ENCODE results near the gene DNAJC2.

The DNAJC2 gene

DNA sequence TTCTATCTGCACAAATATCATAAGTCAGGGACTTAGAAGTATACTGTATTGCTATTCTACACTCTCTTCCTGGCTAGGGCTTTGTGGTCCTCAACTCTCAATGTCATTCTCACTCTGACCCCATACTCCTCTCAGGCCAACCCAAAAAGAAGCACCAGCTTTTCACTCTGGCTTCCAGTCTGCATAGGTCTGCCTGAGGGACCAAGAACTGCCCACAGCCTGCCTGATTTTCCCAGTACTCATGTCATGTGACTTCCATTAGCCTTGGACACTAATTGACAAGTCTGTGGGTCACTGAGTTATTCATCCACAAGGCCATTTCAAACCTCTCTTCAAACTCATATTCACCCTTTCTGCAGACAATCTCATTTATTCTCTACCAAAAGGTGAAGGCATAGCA lies 27.6 kb downstream of the DNAJC2 start:
- H3K79me1 ChIP-seq (ENCODE audit: low read depth, low read length): no peaks in the 10 kb centered on the region
- no peak overlapping the region for H3K9ac ChIP-seq (ENCODE audit: low read depth, low read length, poor library complexity)
- no peaks in the 10 kb centered on the region for H3K4me1 ChIP-seq (ENCODE audit: control insufficient read depth in 2 of 2, insufficient read depth in 1 of 2, low read depth in 1 of 2, low read length in 2 of 2)
- H3K36me3 ChIP-seq (replicated peaks in 1 of 2; ENCODE audit: control insufficient read depth in 2 of 2, insufficient read depth in 2 of 2, low read length in 2 of 2): peaks cover 31 to 97% of the 10 kb centered on the region in 2 donors
- no peaks in the 10 kb centered on the region for H3K9me3 ChIP-seq (replicated peaks in 1 of 2; ENCODE audit: control insufficient read depth in 2 of 2, insufficient read depth in 1 of 2, low read depth in 1 of 2, low read length in 2 of 2)
- H3K27me3 ChIP-seq (ENCODE audit: control insufficient read depth in 3 of 3, insufficient read depth in 3 of 3, low read depth in 1 of 3, low read length in 3 of 3): no peaks in the 10 kb centered on the region
- H3K27ac ChIP-seq (replicated peaks; ENCODE audit: low read length): no peak overlapping the region
- H3K4ac ChIP-seq (ENCODE audit: low read length): no peak overlapping the region
- H3K4me2 ChIP-seq (ENCODE audit: insufficient read depth, low read length, poor library complexity, severe bottlenecking): no peak overlapping the region
- no peak overlapping the region for H2BK5ac ChIP-seq (ENCODE audit: low read length)
- no peak overlapping the region for H3K18ac ChIP-seq (ENCODE audit: low read length)
- H2BK12ac ChIP-seq (ENCODE audit: low read length): no peak overlapping the region
- H3K4me3 ChIP-seq (ENCODE audit: low read length in 2 of 2): no peak overlapping the region
- H2BK120ac ChIP-seq (ENCODE audit: low read depth, low read length): no peak overlapping the region
- H2BK15ac ChIP-seq (ENCODE audit: low read length): no peak overlapping the region
- no peak overlapping the region for H3K14ac ChIP-seq (ENCODE audit: low read length)
- H3K23ac ChIP-seq (ENCODE audit: low read depth, low read length, poor library complexity): no peak overlapping the region
- no peak overlapping the region for H2AFZ ChIP-seq (ENCODE audit: low read length)
- no peak overlapping the region for H4K91ac ChIP-seq (ENCODE audit: low read depth, low read length, poor library complexity)
- no peak for DNase-seq (ENCODE audit: low spot score)
- no peak overlapping the region for H4K8ac ChIP-seq (ENCODE audit: low read depth, low read length)
- H2AK5ac ChIP-seq (ENCODE audit: low read depth, low read length): no peak overlapping the region

DNA sequence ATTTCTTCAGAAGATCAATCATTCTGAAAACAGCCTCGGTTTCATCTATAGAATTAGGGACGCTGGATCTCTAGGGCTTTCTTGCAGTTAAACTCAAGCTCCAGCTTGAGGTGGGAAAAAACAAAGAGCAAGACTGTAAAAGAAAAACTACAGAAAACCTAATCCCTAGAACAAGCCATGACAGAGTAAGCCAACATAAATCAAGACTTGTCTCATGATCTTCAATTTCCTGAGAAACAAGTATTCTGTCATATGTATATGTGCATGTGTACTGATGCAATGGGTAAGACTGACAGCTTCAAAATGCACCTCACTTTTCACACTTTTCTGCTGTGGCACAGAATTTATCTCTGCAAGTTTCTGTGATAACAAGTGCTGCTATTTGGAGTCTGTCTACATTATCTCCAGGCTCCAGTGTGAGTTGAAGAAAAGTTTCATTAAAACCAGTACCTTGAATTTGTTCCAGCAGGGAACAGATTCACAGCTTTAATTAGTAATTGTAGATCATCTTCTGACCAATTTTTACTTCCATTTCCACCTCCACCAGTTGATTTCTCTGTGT lies 28.1 kb downstream of the DNAJC2 start:
- Histone ChIP-seq H2BK120ac (ENCODE audit: low read depth, low read length) (no peak overlapping the region), H2BK5ac (ENCODE audit: low read length) (no peak overlapping the region), H4K8ac (ENCODE audit: low read depth, low read length) (no peak overlapping the region), H3K9ac (ENCODE audit: low read depth, low read length, poor library complexity) (no peak overlapping the region), H3K18ac (ENCODE audit: low read length) (no peak overlapping the region), H3K4ac (ENCODE audit: low read length) (no peak overlapping the region), H3K9me3 (replicated peaks in 1 of 2; ENCODE audit: control insufficient read depth in 2 of 2, insufficient read depth in 1 of 2, low read depth in 1 of 2, low read length in 2 of 2) (no peaks in the 10 kb centered on the region), H3K4me2 (ENCODE audit: insufficient read depth, low read length, poor library complexity, severe bottlenecking) (no peak overlapping the region), H3K23ac (ENCODE audit: low read depth, low read length, poor library complexity) (no peak overlapping the region), H3K27me3 (ENCODE audit: control insufficient read depth in 3 of 3, insufficient read depth in 3 of 3, low read depth in 1 of 3, low read length in 3 of 3) (no peaks in the 10 kb centered on the region), H3K36me3 (replicated peaks in 1 of 2; ENCODE audit: control insufficient read depth in 2 of 2, insufficient read depth in 2 of 2, low read length in 2 of 2) (peaks cover 27 to 97% of the 10 kb centered on the region in 2 donors), H2BK12ac (ENCODE audit: low read length) (no peak overlapping the region), H2BK15ac (ENCODE audit: low read length) (no peak overlapping the region), H2AFZ (ENCODE audit: low read length) (no peak overlapping the region), H3K4me1 (ENCODE audit: control insufficient read depth in 2 of 2, insufficient read depth in 1 of 2, low read depth in 1 of 2, low read length in 2 of 2) (no peaks in the 10 kb centered on the region), H2AK5ac (ENCODE audit: low read depth, low read length) (no peak overlapping the region), H3K4me3 (ENCODE audit: low read length in 2 of 2) (no peak overlapping the region), H4K91ac (ENCODE audit: low read depth, low read length, poor library complexity) (no peak overlapping the region), H3K14ac (ENCODE audit: low read length) (no peak overlapping the region), H3K27ac (replicated peaks; ENCODE audit: low read length) (no peak overlapping the region), H3K79me1 (ENCODE audit: low read depth, low read length) (no peaks in the 10 kb centered on the region)
- WGBS, 2 donors (ENCODE audit: extremely low coverage in 2 of 2, insufficient read length in 2 of 2, insufficient replicate concordance in 1 of 2): no CpG with 5 or more reads among the region's 2 CpGs
- no peak for DNase-seq (ENCODE audit: low spot score)

DNA sequence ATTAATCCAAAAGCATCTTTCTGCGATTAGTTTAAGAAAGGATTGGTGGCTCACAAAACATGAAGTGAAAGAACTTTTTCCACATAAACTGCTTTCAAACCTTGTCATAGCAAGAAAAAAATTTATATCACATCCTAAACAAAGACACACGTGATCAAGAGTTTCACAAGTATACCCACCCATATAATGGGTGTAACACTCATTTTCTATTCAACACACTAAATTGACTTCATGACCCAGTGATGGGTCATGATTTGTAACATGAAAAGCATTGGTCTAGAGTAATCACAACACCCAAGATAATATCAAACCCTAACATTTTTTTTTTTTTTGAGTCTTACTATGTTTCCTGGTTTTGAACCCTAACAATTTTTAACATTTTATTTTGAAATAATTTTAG lies 29.7 kb downstream of the DNAJC2 start:
- WGBS, 2 donors (ENCODE audit: extremely low coverage in 2 of 2, insufficient read length in 2 of 2, insufficient replicate concordance in 1 of 2): no CpG with 5 or more reads among the region's 2 CpGs
- no peak overlapping the region for H3K4me2 ChIP-seq (ENCODE audit: insufficient read depth, low read length, poor library complexity, severe bottlenecking)

GRCh38 chr7:103307503-103308231 lies 36.9 kb downstream of the DNAJC2 start:
- Histone ChIP-seq H3K36me3 (replicated peaks in 1 of 2; ENCODE audit: control insufficient read depth in 2 of 2, insufficient read depth in 2 of 2, low read length in 2 of 2) (peaks cover 20 to 100% of the 10 kb centered on the region in 2 donors), H3K4me3 (ENCODE audit: low read length in 2 of 2) (no peak overlapping the region), H2AFZ (ENCODE audit: low read length) (no peak overlapping the region), H4K91ac (ENCODE audit: low read depth, low read length, poor library complexity) (no peak overlapping the region), H3K79me1 (ENCODE audit: low read depth, low read length) (peaks cover 2% of the 10 kb centered on the region), H3K27me3 (ENCODE audit: control insufficient read depth in 3 of 3, insufficient read depth in 3 of 3, low read depth in 1 of 3, low read length in 3 of 3) (no peaks in the 10 kb centered on the region), H3K4me2 (ENCODE audit: insufficient read depth, low read length, poor library complexity, severe bottlenecking) (no peak overlapping the region), H2BK5ac (ENCODE audit: low read length) (no peak overlapping the region), H2BK12ac (ENCODE audit: low read length) (no peak overlapping the region), H2AK5ac (ENCODE audit: low read depth, low read length) (no peak overlapping the region), H3K23ac (ENCODE audit: low read depth, low read length, poor library complexity) (no peak overlapping the region), H3K4ac (ENCODE audit: low read length) (no peak overlapping the region), H3K4me1 (ENCODE audit: control insufficient read depth in 2 of 2, insufficient read depth in 1 of 2, low read depth in 1 of 2, low read length in 2 of 2) (no peaks in the 10 kb centered on the region), H3K9ac (ENCODE audit: low read depth, low read length, poor library complexity) (no peak overlapping the region), H3K18ac (ENCODE audit: low read length) (no peak overlapping the region), H3K27ac (replicated peaks; ENCODE audit: low read length) (no peak overlapping the region), H2BK120ac (ENCODE audit: low read depth, low read length) (no peak overlapping the region), H3K9me3 (replicated peaks in 1 of 2; ENCODE audit: control insufficient read depth in 2 of 2, insufficient read depth in 1 of 2, low read depth in 1 of 2, low read length in 2 of 2) (no peaks in the 10 kb centered on the region), H3K14ac (ENCODE audit: low read length) (no peak overlapping the region), H4K8ac (ENCODE audit: low read depth, low read length) (no peak overlapping the region), H2BK15ac (ENCODE audit: low read length) (no peak overlapping the region)
- WGBS, 2 donors (ENCODE audit: extremely low coverage in 2 of 2, insufficient read length in 2 of 2, insufficient replicate concordance in 1 of 2): no CpG with 5 or more reads among the region's 3 CpGs
- no peak for DNase-seq (ENCODE audit: low spot score)

More for the DNA sequence above, 29.7 kb downstream of the DNAJC2 start:
- Histone ChIP-seq H2BK120ac (ENCODE audit: low read depth, low read length) (no peak overlapping the region), H2AFZ (ENCODE audit: low read length) (no peak overlapping the region), H3K27ac (replicated peaks; ENCODE audit: low read length) (no peak overlapping the region), H2BK5ac (ENCODE audit: low read length) (no peak overlapping the region), H3K9ac (ENCODE audit: low read depth, low read length, poor library complexity) (no peak overlapping the region), H3K9me3 (replicated peaks in 1 of 2; ENCODE audit: control insufficient read depth in 2 of 2, insufficient read depth in 1 of 2, low read depth in 1 of 2, low read length in 2 of 2) (no peaks in the 10 kb centered on the region), H3K4ac (ENCODE audit: low read length) (no peak overlapping the region), H4K91ac (ENCODE audit: low read depth, low read length, poor library complexity) (no peak overlapping the region), H2BK15ac (ENCODE audit: low read length) (no peak overlapping the region), H3K4me1 (ENCODE audit: control insufficient read depth in 2 of 2, insufficient read depth in 1 of 2, low read depth in 1 of 2, low read length in 2 of 2) (no peaks in the 10 kb centered on the region), H3K23ac (ENCODE audit: low read depth, low read length, poor library complexity) (no peak overlapping the region), H3K4me3 (ENCODE audit: low read length in 2 of 2) (no peak overlapping the region), H2AK5ac (ENCODE audit: low read depth, low read length) (no peak overlapping the region), H2BK12ac (ENCODE audit: low read length) (no peak overlapping the region), H3K14ac (ENCODE audit: low read length) (no peak overlapping the region), H3K79me1 (ENCODE audit: low read depth, low read length) (no peaks in the 10 kb centered on the region), H3K18ac (ENCODE audit: low read length) (no peak overlapping the region), H4K8ac (ENCODE audit: low read depth, low read length) (no peak overlapping the region), H3K27me3 (ENCODE audit: control insufficient read depth in 3 of 3, insufficient read depth in 3 of 3, low read depth in 1 of 3, low read length in 3 of 3) (no peaks in the 10 kb centered on the region), H3K36me3 (replicated peaks in 1 of 2; ENCODE audit: control insufficient read depth in 2 of 2, insufficient read depth in 2 of 2, low read length in 2 of 2) (peaks cover 25 to 99% of the 10 kb centered on the region in 2 donors)
- DNase-seq (ENCODE audit: low spot score): no peak
